GM06990 (cell line): Measurements from ENCODE around the gene SEMA3C.

ENCODE experiments used
- DNase-seq: peaks from one replicate; pipeline ENCODE4 v3.0.0-alpha.2; 2011; ENCODE audit not compliant: insufficient read length; ENCODE audit errors: extremely low read depth
- H3K27me3 ChIP-seq: replicated peaks from 2 replicates; pipeline ENCODE4 v1.6.0; 2011; ENCODE audit warnings: low read length; ENCODE audit not compliant: control insufficient read depth, insufficient read depth
- H3K36me3 ChIP-seq: 2 replicates; pipeline ENCODE4 v1.5.1; 2011; ENCODE audit warnings: low read length; ENCODE audit not compliant: control insufficient read depth, insufficient read depth
- H3K4me3 ChIP-seq: replicated peaks from 2 replicates; pipeline ENCODE4 v1.5.1; 2011; ENCODE audit warnings: low read depth, mild to moderate bottlenecking, control low read depth, low read length
- CTCF ChIP-seq: IDR thresholded peaks from 2 replicates; pipeline ENCODE4 v1.5.1; 2011; ENCODE audit warnings: low read length, control low read depth, mild to moderate bottlenecking, inconsistent platforms; ENCODE audit not compliant: insufficient read depth, poor library complexity, severe bottlenecking

Gene SEMA3C

GRCh38 chr7:80882213-80882801 is 36.5 kb downstream of the SEMA3C start:
- Histone ChIP-seq H3K27me3 (no peaks in the 10 kb centered on the region), H3K36me3 (no peaks in the 10 kb centered on the region), H3K4me3 (no peak overlapping the region)
- no peak for DNase-seq
- TF ChIP-seq CTCF, result no peak

DNA sequence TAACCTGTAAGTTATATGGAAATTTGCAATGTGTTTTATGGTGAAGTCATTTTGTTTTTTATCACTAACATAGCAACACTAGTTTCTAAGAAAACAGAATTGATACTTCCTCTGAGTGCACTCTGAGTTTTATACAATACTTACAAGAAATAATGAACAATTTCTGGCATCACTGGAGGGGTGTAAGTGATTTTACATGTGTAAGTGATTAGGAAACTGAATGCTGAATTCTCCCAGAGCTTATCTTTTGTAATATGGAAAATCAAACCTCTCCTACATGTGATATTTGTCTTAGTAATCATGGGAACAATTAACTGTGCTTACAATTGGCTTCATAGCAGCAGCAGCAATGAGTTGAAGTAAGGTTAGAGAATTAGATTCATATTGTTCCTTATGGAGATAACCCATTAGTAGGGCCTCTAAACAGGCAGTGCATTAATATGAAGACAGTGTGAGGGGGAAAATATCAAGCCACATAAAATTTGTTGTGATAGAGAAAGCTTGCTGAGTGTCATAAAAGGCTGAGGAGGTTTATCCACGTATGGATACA is 37.4 kb downstream of the SEMA3C start:
- no peak for TF ChIP-seq CTCF
- Histone ChIP-seq H3K27me3 (no peaks in the 10 kb centered on the region), H3K36me3 (no peaks in the 10 kb centered on the region), H3K4me3 (no peak overlapping the region)
- DNase-seq, result no peak

GRCh38 chr7:80879849-80880248 is 39.0 kb downstream of the SEMA3C start:
- no peak overlapping the region for H3K4me3 ChIP-seq
- no peak for DNase-seq
- TF ChIP-seq CTCF, result no peak
- H3K36me3 ChIP-seq, result no peaks in the 10 kb centered on the region
- H3K27me3 ChIP-seq, result no peaks in the 10 kb centered on the region

- no peak for TF ChIP-seq CTCF
- Histone ChIP-seq H3K4me3 (no peak overlapping the region), H3K36me3 (no peaks in the 10 kb centered on the region), H3K27me3 (no peaks in the 10 kb centered on the region)
- no peak for DNase-seq
These were observed 41.9 kb downstream of the SEMA3C start for GRCh38 chr7:80876894-80877414.

- Histone ChIP-seq H3K4me3 (no peak overlapping the region), H3K36me3 (no peaks in the 10 kb centered on the region), H3K27me3 (no peaks in the 10 kb centered on the region)
- TF ChIP-seq CTCF, result no peak
- DNase-seq, result no peak
These were observed 43.2 kb downstream of the SEMA3C start for GRCh38 chr7:80875537-80876120.
